LNCaP clone FGC (cell line): Measurements from ENCODE around the gene ASS1.

Experiments
- DNase-seq: peaks from one replicate; pipeline ENCODE4 v3.0.0-alpha.2; 2011; ENCODE audit warnings: low read depth
- H3K4me3 ChIP-seq: 2 replicates; pipeline ENCODE4 v1.5.1; 2011; ENCODE audit warnings: mild to moderate bottlenecking, low read depth, low read length, control low read depth
- TF ChIP-seq, protein P1 (sequence below): IDR thresholded peaks from 2 replicates; pipeline ENCODE4 v1.5.1; 2012; ENCODE audit warnings: mild to moderate bottlenecking; ENCODE audit not compliant: control insufficient read depth, insufficient read depth; ENCODE audit errors: extremely low read depth

The ASS1 gene

DNA sequence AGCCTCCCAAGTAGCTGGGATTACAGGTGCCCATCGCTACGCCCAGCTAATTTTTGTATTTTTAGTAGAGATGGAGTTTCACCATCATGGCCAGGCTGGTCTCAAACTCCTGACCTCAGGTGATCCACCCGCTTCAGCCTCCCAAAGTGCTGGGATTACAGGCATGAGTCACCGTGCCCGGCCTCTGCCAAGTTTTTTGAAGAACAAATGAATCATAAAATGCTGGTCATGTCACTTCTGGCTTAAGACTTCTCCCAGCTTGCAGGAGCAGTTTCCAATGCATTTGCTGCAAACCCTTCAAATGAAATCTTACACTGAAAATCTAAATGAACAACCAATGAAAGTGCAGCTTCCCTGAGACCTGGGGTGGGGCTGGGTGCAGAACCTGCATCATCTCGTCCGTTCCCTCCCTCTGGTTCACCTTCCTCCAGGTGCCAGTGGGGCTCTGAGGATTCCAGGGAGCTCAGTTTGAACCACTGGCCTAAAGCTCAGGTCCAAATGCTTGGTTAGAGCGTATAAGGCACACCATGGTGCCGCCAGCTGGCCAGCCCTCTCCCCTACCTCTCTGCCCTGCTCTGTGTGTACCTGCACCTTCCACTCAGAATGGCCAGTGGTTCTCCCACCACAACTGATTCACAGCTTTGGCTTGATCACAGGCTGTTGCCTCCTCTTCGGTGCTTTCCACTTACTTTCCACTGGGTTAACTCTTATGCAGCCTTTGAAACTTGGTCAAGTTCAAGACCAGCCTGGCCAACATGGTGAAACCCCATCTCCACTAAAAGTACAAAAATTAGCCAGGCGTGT lies 94.9 kb downstream of the ASS1 start:
- no peak overlapping the region for H3K4me3 ChIP-seq
- peak; percentile 39 for DNase-seq
- TF ChIP-seq, protein P1, sequence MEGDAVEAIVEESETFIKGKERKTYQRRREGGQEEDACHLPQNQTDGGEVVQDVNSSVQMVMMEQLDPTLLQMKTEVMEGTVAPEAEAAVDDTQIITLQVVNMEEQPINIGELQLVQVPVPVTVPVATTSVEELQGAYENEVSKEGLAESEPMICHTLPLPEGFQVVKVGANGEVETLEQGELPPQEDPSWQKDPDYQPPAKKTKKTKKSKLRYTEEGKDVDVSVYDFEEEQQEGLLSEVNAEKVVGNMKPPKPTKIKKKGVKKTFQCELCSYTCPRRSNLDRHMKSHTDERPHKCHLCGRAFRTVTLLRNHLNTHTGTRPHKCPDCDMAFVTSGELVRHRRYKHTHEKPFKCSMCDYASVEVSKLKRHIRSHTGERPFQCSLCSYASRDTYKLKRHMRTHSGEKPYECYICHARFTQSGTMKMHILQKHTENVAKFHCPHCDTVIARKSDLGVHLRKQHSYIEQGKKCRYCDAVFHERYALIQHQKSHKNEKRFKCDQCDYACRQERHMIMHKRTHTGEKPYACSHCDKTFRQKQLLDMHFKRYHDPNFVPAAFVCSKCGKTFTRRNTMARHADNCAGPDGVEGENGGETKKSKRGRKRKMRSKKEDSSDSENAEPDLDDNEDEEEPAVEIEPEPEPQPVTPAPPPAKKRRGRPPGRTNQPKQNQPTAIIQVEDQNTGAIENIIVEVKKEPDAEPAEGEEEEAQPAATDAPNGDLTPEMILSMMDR: no peak

DNA sequence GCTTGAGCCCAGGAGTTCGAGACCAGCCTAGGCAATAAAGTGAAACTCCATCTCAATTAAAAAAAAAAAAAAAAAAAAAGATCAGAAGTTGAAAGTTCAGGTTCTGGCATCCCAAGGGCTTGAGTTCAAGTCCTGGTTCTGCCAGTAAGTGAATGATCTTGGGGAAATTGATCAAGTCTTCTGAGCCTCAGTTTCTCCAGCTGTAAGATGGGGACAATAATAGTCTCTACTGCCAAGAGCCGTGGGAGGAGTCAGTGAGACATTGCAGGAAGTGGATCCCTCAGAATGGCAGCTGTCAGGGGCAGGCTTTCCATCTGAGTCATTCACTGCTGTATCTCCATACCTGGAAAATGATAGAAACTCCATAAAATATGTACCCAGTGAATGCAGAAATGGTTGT lies 96.8 kb downstream of the ASS1 start:
- no peak overlapping the region for H3K4me3 ChIP-seq

DNA sequence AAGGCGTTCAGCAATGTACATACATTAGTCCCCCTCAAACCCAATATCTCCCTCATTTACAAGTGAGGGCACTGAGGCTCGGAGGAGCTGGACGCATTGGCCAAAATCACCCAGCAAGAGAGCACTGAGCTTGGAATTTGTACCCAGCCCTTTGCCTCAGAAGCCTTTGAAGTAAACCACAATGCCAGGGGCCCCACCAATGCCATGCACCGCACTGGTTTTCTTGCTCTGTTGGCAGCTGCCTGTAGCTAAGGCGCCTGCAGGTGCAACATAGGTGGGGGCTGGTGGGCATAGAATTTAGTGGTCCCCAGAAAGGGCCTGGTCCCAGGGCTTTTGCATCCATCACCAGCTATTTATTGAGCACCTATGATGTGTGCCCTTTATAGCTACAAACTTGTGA lies 97.3 kb downstream of the ASS1 start:
- TF ChIP-seq, protein P1: no peak
- no peak overlapping the region for H3K4me3 ChIP-seq
- no peak for DNase-seq

More for the DNA sequence above, 96.8 kb downstream of the ASS1 start:
- TF ChIP-seq, protein P1: no peak
- no peak for DNase-seq

DNA sequence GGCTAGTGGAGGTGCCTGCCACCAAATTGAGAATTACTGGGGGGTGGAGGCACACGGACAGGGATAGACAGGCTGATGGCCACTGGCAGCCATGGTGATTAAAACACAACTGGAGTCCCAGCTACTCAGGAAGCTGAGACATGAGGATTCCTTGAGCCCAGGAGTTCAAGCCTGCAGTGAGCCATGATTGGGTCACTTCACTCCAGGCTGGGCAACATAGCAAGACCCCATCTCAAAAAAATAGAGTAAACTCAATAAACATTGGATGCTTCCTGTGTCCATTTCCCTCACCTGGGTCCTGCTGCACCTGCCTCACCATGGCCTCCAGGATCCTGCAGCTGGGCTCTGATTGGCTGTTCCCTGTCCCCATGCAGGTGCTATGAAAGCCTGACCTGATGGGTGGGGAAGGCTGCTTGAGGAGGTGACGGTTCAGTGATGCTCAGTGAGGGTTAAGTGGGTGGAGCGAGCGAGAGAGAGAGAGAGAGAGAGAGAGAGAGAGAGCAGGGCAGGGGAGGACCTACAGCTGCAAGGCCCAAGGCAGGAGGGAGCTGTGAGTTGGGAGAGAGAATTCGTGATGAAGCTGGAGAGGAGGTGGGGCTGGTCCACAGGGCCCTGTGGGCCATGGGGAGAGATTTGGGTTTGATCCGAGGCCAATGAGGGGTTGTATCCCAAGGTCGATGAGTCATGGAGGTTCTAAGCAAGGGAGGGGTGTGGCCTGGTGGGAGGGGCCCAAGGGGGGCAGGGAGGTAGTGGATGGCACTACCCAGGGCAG lies 97.9 kb downstream of the ASS1 start:
- H3K4me3 ChIP-seq: no peak overlapping the region
- TF ChIP-seq, protein P1: no peak

DNA sequence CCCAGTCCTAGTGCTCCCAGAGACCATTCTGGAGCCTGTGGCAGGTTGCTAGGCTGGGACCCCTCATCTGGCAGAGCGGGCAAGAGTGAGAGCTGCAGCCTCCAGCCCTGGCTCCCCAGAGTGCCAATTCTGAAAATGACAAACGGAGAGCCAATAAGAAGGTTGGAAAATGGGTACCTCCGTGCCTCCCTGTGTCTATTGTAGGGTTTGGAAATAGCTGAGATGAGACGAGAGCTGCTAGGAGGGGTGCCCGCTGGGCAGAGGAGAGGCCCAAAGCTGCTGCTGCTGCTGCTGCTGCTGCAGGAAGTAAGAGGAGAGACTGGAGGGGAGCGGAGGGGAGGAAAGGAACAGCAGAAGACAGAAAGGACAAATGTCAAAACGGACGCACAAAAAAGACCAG lies 98.6 kb downstream of the ASS1 start:
- no peak for DNase-seq
- TF ChIP-seq, protein P1: no peak
- no peak overlapping the region for H3K4me3 ChIP-seq

More for the DNA sequence above, 97.9 kb downstream of the ASS1 start:
- no peak for DNase-seq

DNA sequence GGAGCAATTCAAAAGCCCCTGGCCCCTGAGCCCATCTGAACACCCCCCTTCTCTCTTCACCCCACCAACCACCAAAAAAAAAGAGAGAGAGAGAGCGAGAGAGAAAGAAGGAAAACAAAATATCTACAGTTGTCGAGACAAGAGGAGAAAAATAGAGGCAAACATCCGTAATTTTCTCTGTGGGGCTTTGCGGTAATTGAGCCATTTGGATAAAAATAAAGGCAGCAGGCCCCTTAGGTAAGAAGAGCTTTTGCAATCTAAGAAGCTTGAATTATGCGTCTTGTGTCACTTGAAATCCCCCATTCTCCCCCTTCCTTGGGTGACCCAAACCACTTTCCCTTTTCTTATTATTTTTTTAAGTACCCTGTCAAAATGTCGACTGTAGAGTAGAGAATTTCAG lies 99.1 kb downstream of the ASS1 start:
- DNase-seq: no peak
- H3K4me3 ChIP-seq: no peak overlapping the region
- TF ChIP-seq, protein P1: no peak
